Psoas muscle (tissue), 8 donors: ENCODE results near the gene TSC1. TPM values are rescaled to one million over a fixed set of nuclear protein-coding genes. Genes with fewer than 3 reads are reported as not detected.

Experiments
- ATAC-seq, 4 donors: fragments of 200-7000 bp; cut with Tn5 transposase; one replicate each; pipeline ENCODE4 v1.9.1; 2020; ENCODE audit warnings: moderate library complexity in 3 of 4, mild to moderate bottlenecking in 2 of 4
- DNase-seq, 2 donors: peaks; one replicate each; pipeline ENCODE4 v3.0.0-alpha.2; 2020
- H3K27ac ChIP-seq: fragments of 200-600 bp; one replicate; pipeline ENCODE4 v1.8.0; 2022
- H3K27me3 ChIP-seq, 3 donors: fragments of 200-600 bp in 1 of 3; one replicate each; pipeline versions ENCODE4 v1.6.1 to v1.8.0; 2013 to 2022; ENCODE audit warnings: low read length in 2 of 3, mild to moderate bottlenecking in 2 of 3, moderate library complexity in 1 of 3; ENCODE audit not compliant: insufficient read depth in 3 of 3
- H3K36me3 ChIP-seq, 2 donors: fragments of 200-600 bp in 1 of 2; one replicate each; pipeline versions ENCODE4 v1.6.1 to v1.8.0; 2013 to 2022; ENCODE audit warnings: low read depth in 1 of 2, mild to moderate bottlenecking in 1 of 2, moderate library complexity in 1 of 2; ENCODE audit not compliant: insufficient read depth in 1 of 2
- H3K4me1 ChIP-seq: fragments of 200-600 bp; one replicate; pipeline ENCODE4 v1.8.0; 2022
- H3K4me3 ChIP-seq: fragments of 200-600 bp; one replicate; pipeline ENCODE4 v1.8.0; 2022; ENCODE audit warnings: mild to moderate bottlenecking
- H3K9me3 ChIP-seq: fragments of 200-600 bp; one replicate; pipeline ENCODE4 v1.8.0; 2022
- CTCF ChIP-seq: fragments of 200-600 bp; IDR thresholded peaks from one replicate; pipeline ENCODE4 v1.8.0; 2022; ENCODE audit warnings: antibody characterized with exemption
- WGBS, 3 donors: extraction: QIAGEN DNeasy Blood & Tissue Kit; methylation state at CpG; one replicate each; pipeline versions ENCODE4 v1.1.6 to v1.1.7; 2013; 5-methylcytosine and 5-hydroxymethylcytosine counted together
- intact Hi-C, 2 donors: fragments of 100-400 bp; cut with DNase I; formaldehyde crosslinking; loops; one replicate each; pipeline versions ENCODE4 v1.11.0 to v1.14.2; 2022
- polyA plus RNA-seq, 3 donors: library from polyadenylated mRNA; stranded (reverse); fragments of 200-250 nt; gene quantifications; one replicate each; pipeline ENCODE4 v1.2.3, GENCODE V29; 2013
- total RNA-seq, 4 donors: library from RNA; stranded (reverse); fragmentation: NEBNext Ultra II Directional in 2 of 4; extraction: Animal tissue kit (Norgen Biotek cat#: 25700) in 2 of 4; gene quantifications; one replicate each; pipeline versions ENCODE4 v1.2.1 to v1.2.4, GENCODE V29; 2021 to 2023
- donor health status: healthy with polysubstance abuse.
- donor health status: DM: no; HTN: no; CAD: no; lungs with moderate emphysema.
- donor health status: Bipolar disorder and iron deficiency.
- donor health status: healthy.
- donor health status: DM: yes; HTN: yes; CAD: no.
- donor health status: DM: no; HTN: no; CAD: no.
- donor health status: DM: no; HTN: no; CAD: no.
- donor health status: DM: yes; HTN: yes; CAD: no.

TSC1 gene
- total and polyA plus RNA-seq, 7 donors = 13.1 to 38.4 (median 26.8) TPM

- WGBS, 3 donors = 80 to 84% (median 81%) methylated on average over 5 of the region's 5 CpGs
- Histone ChIP-seq H3K27ac (no peak overlapping the region), H3K27me3 (peaks cover 0 to 6% (median 0%) of the 10 kb centered on the region in 3 donors), H3K36me3 (no peaks in the 10 kb centered on the region), H3K4me1 (no peaks in the 10 kb centered on the region), H3K4me3 (no peak overlapping the region), H3K9me3 (no peaks in the 10 kb centered on the region)
- TF ChIP-seq CTCF = no peak
- DNase-seq (no peak), ATAC-seq (no peak)
- intact Hi-C loops = no loop called here
Observed at GRCh38 chr9:132842124-132843044, 102.0 kb downstream of the TSC1 start.

Other genes starting within 250 kb of the TSC1 start
- gene AK8, start 66.3 kb downstream of the TSC1 start, total RNA-seq = not detected
- under 1 TPM in 1 of 3 donors, not detected in 2; 0.10 TPM for gene AK8, start 66.3 kb downstream of the TSC1 start, polyA plus RNA-seq
- 1 to 10 TPM; 1.1 to 3.6 (median 1.5) TPM for gene SPACA9, start 65.7 kb downstream of the TSC1 start, total RNA-seq
- under 1 TPM; 0.64 to 0.91 (median 0.76) TPM for gene SPACA9, start 65.7 kb downstream of the TSC1 start, polyA plus RNA-seq
- not detected for gene GFI1B, start 34.1 kb upstream of the TSC1 start, total RNA-seq
- gene GFI1B, start 34.1 kb upstream of the TSC1 start, polyA plus RNA-seq = under 1 TPM; 0.07 to 0.14 (median 0.12) TPM
- gene GTF3C5, start 86.4 kb upstream of the TSC1 start, total RNA-seq = 10 to 100 TPM; 34.6 to 45.8 (median 42.2) TPM
- 10 to 100 TPM; 42.7 to 70.8 (median 50.4) TPM for gene GTF3C5, start 86.4 kb upstream of the TSC1 start, polyA plus RNA-seq
- gene CEL, start 117.4 kb upstream of the TSC1 start, total RNA-seq = 1 to 10 TPM in 1 of 4 donors, under 1 TPM in 3; 0.34 to 2.0 (median 0.63) TPM
- under 1 TPM; 0.10 to 0.61 (median 0.21) TPM for gene CEL, start 117.4 kb upstream of the TSC1 start, polyA plus RNA-seq
- gene RALGDS, start 176.6 kb upstream of the TSC1 start, total RNA-seq = 10 to 100 TPM; 13.3 to 64.6 (median 21.4) TPM
- gene RALGDS, start 176.6 kb upstream of the TSC1 start, polyA plus RNA-seq = 10 to 100 TPM; 12.3 to 21.1 (median 17.2) TPM
- gene GBGT1, start 219.3 kb upstream of the TSC1 start, total RNA-seq = 1 to 10 TPM; 2.0 to 4.4 (median 3.3) TPM
- gene GBGT1, start 219.3 kb upstream of the TSC1 start, polyA plus RNA-seq = 1 to 10 TPM; 1.6 to 2.9 (median 2.7) TPM